K562 (cell line): Measurements from ENCODE around the gene RCOR3. TPM values are rescaled to one million over a fixed set of nuclear protein-coding genes. Genes with fewer than 3 reads are reported as not detected.
"Not testable (repeated sequence)": the region's sequence is repeated elsewhere in the genome, so short reads cannot be mapped to it uniquely, and the experiment has no call there.

Experiments
- ATAC-seq: fragments of 200-7000 bp; cut with Tn5 transposase; 3 replicates; pipeline ENCODE4 v1.9.1; 2020; ENCODE audit warnings: moderate library complexity
- BruUV-seq: library from RNA; stranded (reverse); fragments of 400-500 nt; replicated peaks from 2 replicates; lab custom pipeline; 2021; lab: Mats Ljungman, UMichigan
- CTCF ChIA-PET: fragments of 300-600 bp; formaldehyde crosslinking; extraction: SDS; loops from one replicate; lab custom pipeline; 2021; ENCODE audit warnings: low intra/inter-chr PET ratio; lab: Yijun Ruan, JAX
- POLR2A ChIA-PET: fragments of 300-600, 350-650 bp; sonication (Branson Sonifier 250); formaldehyde crosslinking; extraction: SDS; loops from one replicate; lab custom pipeline; 2021; ENCODE audit warnings: antibody characterized with exemption, inconsistent platforms; lab: Yijun Ruan, JAX
- DNase-seq, 4 experiments: peaks; one replicate each; pipeline versions ENCODE4 v3.0.0 to v3.0.0-alpha.2; 2011 to 2018; ENCODE audit warnings: low spot score in 3 of 4, mixed read lengths in 3 of 4; ENCODE audit errors: extremely low read depth in 1 of 4
- FAIRE-seq: peaks from 2 replicates; lab custom pipeline; 2011; peaks lifted over from hg19 to GRCh38; lab: Jason Lieb, UNC
- H2AFZ ChIP-seq: 2 replicates; pipeline ENCODE4 v1.6.0; 2011; ENCODE audit warnings: low read depth, low read length, control low read depth, inconsistent platforms
- H3K27ac ChIP-seq: fragments of 200-600 bp; 3 replicates; pipeline ENCODE4 v1.8.0; 2011; ENCODE audit warnings: low read depth, mild to moderate bottlenecking, control low read depth, inconsistent platforms, low read length, moderate library complexity, mixed read lengths; ENCODE audit errors: extremely low read depth
- H3K27me3 ChIP-seq, 2 experiments: fragments of 300-600 bp in 1 of 2; 2 replicates in 1 of 2; 3 replicates in 1 of 2; pipeline versions ENCODE4 v1.6.0 to v1.8.0; 2011; ENCODE audit warnings: inconsistent platforms in 2 of 2, low read length in 2 of 2, mild to moderate bottlenecking in 1 of 2, mixed read lengths in 1 of 2, moderate library complexity in 1 of 2; ENCODE audit not compliant: control insufficient read depth in 2 of 2, insufficient read depth in 2 of 2
- H3K36me3 ChIP-seq: fragments of 300-600 bp; 3 replicates; pipeline ENCODE4 v1.8.0; 2011; ENCODE audit warnings: mild to moderate bottlenecking, low read length, inconsistent platforms; ENCODE audit not compliant: control insufficient read depth, insufficient read depth
- H3K4me1 ChIP-seq, 2 experiments: fragments of 200-600 bp in 1 of 2; replicated peaks in 1 of 2; 2 replicates in 1 of 2; 3 replicates in 1 of 2; pipeline versions ENCODE4 v1.5.1 to v1.8.0; 2011; ENCODE audit warnings: inconsistent platforms in 2 of 2, low read length in 2 of 2, mild to moderate bottlenecking in 1 of 2, mixed read lengths in 1 of 2, moderate library complexity in 1 of 2; ENCODE audit not compliant: control insufficient read depth in 2 of 2, insufficient read depth in 2 of 2
- H3K4me2 ChIP-seq: 2 replicates; pipeline ENCODE4 v1.6.1; 2011; ENCODE audit warnings: low read length, control low read depth, inconsistent platforms, mixed read lengths; ENCODE audit not compliant: insufficient read depth
- H3K4me3 ChIP-seq: fragments of 200-600 bp; sonication (generic), shearing (Covaris generic); 2 replicates; pipeline ENCODE4 v1.5.1; 2016; ENCODE audit warnings: control low read depth, inconsistent platforms
- H3K79me2 ChIP-seq: fragments of 200-600 bp; 3 replicates; pipeline ENCODE4 v1.8.0; 2011; ENCODE audit warnings: low read length, inconsistent platforms; ENCODE audit not compliant: control insufficient read depth, insufficient read depth
- H3K9ac ChIP-seq, 2 experiments: 2 replicates each; pipeline versions ENCODE4 v1.6.0 to v1.6.1; 2011; ENCODE audit warnings: low read depth in 2 of 2, low read length in 2 of 2, control low read depth in 1 of 2, inconsistent platforms in 1 of 2, mild to moderate bottlenecking in 1 of 2, mixed read lengths in 1 of 2; ENCODE audit not compliant: insufficient read depth in 1 of 2
- H3K9me1 ChIP-seq: one replicate; pipeline ENCODE4 v1.6.0; 2011; ENCODE audit warnings: inconsistent platforms, mild to moderate bottlenecking, low read length, moderate library complexity; ENCODE audit not compliant: control insufficient read depth, insufficient read depth
- H3K9me3 ChIP-seq: replicated peaks from 2 replicates; pipeline ENCODE4 v1.5.1; 2011; ENCODE audit warnings: low read depth, low read length, inconsistent platforms; ENCODE audit not compliant: control insufficient read depth, insufficient read depth
- H4K20me1 ChIP-seq: replicated peaks from 2 replicates; pipeline ENCODE4 v1.6.1; 2011; ENCODE audit warnings: low read length, inconsistent platforms, mixed read lengths; ENCODE audit not compliant: control insufficient read depth, insufficient read depth
- ADNP ChIP-seq: fragments of 200-800 bp; sonication (Bioruptor generic); IDR thresholded peaks from 2 replicates; pipeline ENCODE4 v1.6.1; 2016; ENCODE audit warnings: missing genetic modification characterization, missing compliant biosample characterization
- ARID1B ChIP-seq: fragments of 450-650 bp; IDR thresholded peaks from 2 replicates; pipeline ENCODE4 v1.6.1; 2016; ENCODE audit warnings: antibody characterized with exemption, mild to moderate bottlenecking, inconsistent platforms
- CC2D1A ChIP-seq: fragments of 450-650 bp; IDR thresholded peaks from 2 replicates; pipeline ENCODE4 v1.6.1; 2017; ENCODE audit warnings: mild to moderate bottlenecking
- CHD2 ChIP-seq: IDR thresholded peaks from 2 replicates; pipeline ENCODE4 v1.6.1; 2011; ENCODE audit warnings: low read depth, low read length
- FOXM1 ChIP-seq, 2 experiments: fragments of 450-650 bp in 1 of 2; sonication (generic) in 1 of 2; formaldehyde crosslinking in 1 of 2; IDR thresholded peaks; 2 replicates each; pipeline versions ENCODE4 v1.6.1 to v1.9.0; 2017 to 2022; ENCODE audit warnings: low read depth in 2 of 2, mild to moderate bottlenecking in 2 of 2, missing genetic modification reagents in 1 of 2, moderate library complexity in 1 of 2
- HDAC2 ChIP-seq: fragments of 450-650 bp; IDR thresholded peaks from 2 replicates; pipeline ENCODE4 v1.6.1; 2016; ENCODE audit warnings: mild to moderate bottlenecking
- JUN ChIP-seq, 2 experiments: sonication (generic) in 1 of 2; formaldehyde crosslinking in 1 of 2; IDR thresholded peaks; 2 replicates each; pipeline versions ENCODE4 v1.6.1 to v1.8.0; 2012 to 2022; ENCODE audit warnings: borderline replicate concordance in 2 of 2, mild to moderate bottlenecking in 2 of 2, improper control_type of control experiment in 1 of 2, low read depth in 1 of 2, low read length in 1 of 2, missing genetic modification reagents in 1 of 2
- KLF16 ChIP-seq: IDR thresholded peaks from 2 replicates; pipeline ENCODE4 v1.6.1; 2016; ENCODE audit warnings: antibody characterized with exemption
- MLLT1 ChIP-seq, 2 experiments: fragments of 450-650 bp; IDR thresholded peaks; 2 replicates each; pipeline ENCODE4 v1.6.1; 2016
- MTA2 ChIP-seq: fragments of 450-650 bp; IDR thresholded peaks from 2 replicates; pipeline ENCODE4 v1.6.1; 2016; ENCODE audit warnings: low read depth
- POLR2AphosphoS5 ChIP-seq: IDR thresholded peaks from 2 replicates; pipeline ENCODE4 v1.6.1; 2011; ENCODE audit warnings: mild to moderate bottlenecking, low read depth, low read length, moderate library complexity; ENCODE audit not compliant: control insufficient read depth, insufficient read depth
- RCOR1 ChIP-seq, 2 experiments: IDR thresholded peaks; 2 replicates each; pipeline ENCODE4 v1.6.1; 2012; ENCODE audit warnings: low read depth in 2 of 2, low read length in 2 of 2, borderline replicate concordance in 1 of 2, improper control_type of control experiment in 1 of 2
- SOX6 ChIP-seq: fragments of 450-650 bp; IDR thresholded peaks from 2 replicates; pipeline ENCODE4 v1.6.1; 2014; ENCODE audit warnings: mild to moderate bottlenecking
- STAT5A ChIP-seq: IDR thresholded peaks from 2 replicates; pipeline ENCODE4 v1.6.1; 2012; ENCODE audit warnings: low read length, inconsistent platforms, borderline replicate concordance
- ZMIZ1 ChIP-seq, 2 experiments: fragments of 150-350 bp in 1 of 2; IDR thresholded peaks; 2 replicates each; pipeline ENCODE4 v1.6.1; 2012 to 2016; ENCODE audit warnings: low read depth in 2 of 2, low read length in 2 of 2, mild to moderate bottlenecking in 1 of 2, moderate library complexity in 1 of 2
- ZNF384 ChIP-seq: IDR thresholded peaks from 2 replicates; pipeline ENCODE4 v1.6.1; 2012; ENCODE audit warnings: low read depth, low read length, improper control_type of control experiment
- ZNF589 ChIP-seq: fragments of 200-800 bp; sonication (Bioruptor generic); IDR thresholded peaks from 2 replicates; pipeline ENCODE4 v1.6.1; 2016; ENCODE audit warnings: low read depth, missing genetic modification characterization, missing compliant biosample characterization
- WGBS: fragments of 100-300 bp; shearing (Covaris generic); methylation state at CpG from one replicate; pipeline ENCODE4 v1.1.6; 2016; ENCODE audit warnings: low coverage, mixed read lengths; ENCODE audit not compliant: insufficient coverage; ENCODE audit errors: missing lambda C conversion rate; 5-methylcytosine and 5-hydroxymethylcytosine counted together
- in situ Hi-C: fragments of 300-500 bp; cut with MboI; formaldehyde crosslinking; loops from 4 replicates; pipeline ENCODE4 v1.15.0; 2018; ENCODE audit warnings: inconsistent platforms, mixed read lengths
- intact Hi-C: fragments of 100-400 bp; cut with micrococcal nuclease; formaldehyde crosslinking; loops from 2 replicates; pipeline ENCODE4 v1.14.2; 2022
- polyA plus RNA-seq, 8 experiments: library from polyadenylated mRNA; depleted of rRNA in 4 of 8; stranded (reverse) in 5 of 8; unstranded in 3 of 8; fragments of >200 nt; fragmentation: Nextera tagmentation in 2 of 8; fragmentation: Illumina TruSeq in 1 of 8; extraction: Ambion mirVana in 2 of 8; extraction: Trizol in 1 of 8; gene quantifications; 2 replicates each; pipeline versions ENCODE4 v1.2.1 to v1.2.3, GENCODE V29; 2011 to 2014; ENCODE audit warnings: inconsistent platforms in 1 of 8, missing spikeins in 1 of 8
- total RNA-seq, 7 experiments: library from RNA; depleted of rRNA in 6 of 7; stranded (reverse); fragments of >200 nt in 6 of 7; fragmentation: Illumina TruSeq in 2 of 7; extraction: Trizol in 2 of 7; gene quantifications; 2 replicates each; pipeline versions ENCODE4 v1.2.1 to v1.2.3, GENCODE V29; 2011 to 2021; ENCODE audit warnings: low replicate concordance in 1 of 7

The RCOR3 gene
- total and polyA plus RNA-seq, 9 of the 15 experiments (the other 6 are each of a cell fraction or from before 2014, with no cell fraction given) = 9.7 to 42.7 (median 29.5) TPM

- H3K4me3 ChIP-seq; H2AFZ ChIP-seq; H3K79me2 ChIP-seq; H3K36me3 ChIP-seq; H3K27me3 ChIP-seq; H3K4me2 ChIP-seq; BruUV-seq; H3K9me3 ChIP-seq; H3K27ac ChIP-seq; H3K9me1 ChIP-seq; H4K20me1 ChIP-seq; H3K9ac ChIP-seq; TF ChIP-seq FOXM1 (CRISPR knock-in tag; IDR thresholded peaks at IDR 0.05; ENCODE audit: low read depth); JUN (CRISPR knock-in tag; IDR thresholded peaks at IDR 0.05; ENCODE audit: borderline replicate concordance): not testable (repeated sequence)
- 2% methylated on average over 7 of the region's 7 CpGs for WGBS
- ATAC-seq (peak; percentile 66), FAIRE-seq (peak; percentile 55), DNase-seq (peak in 1 of 4 experiments; percentile 83)
- H3K4me1 ChIP-seq = peaks cover 10 to 13% of the 10 kb centered on the region in 2 experiments; a peak in 4 of 5 replicates
- intact Hi-C loops (loop anchor here (2.0 kb wide), 2 partner anchors 31 to 61 kb away; no protein-coding TSS in a partner anchor), in situ Hi-C loops (loop anchor here (5.0 to 10.0 kb wide), 2 partner anchors 151 to 333 kb away; no protein-coding TSS in a partner anchor)
- CTCF ChIA-PET = interaction anchor here (0.5 kb wide), 1 partner anchor 62 kb away, joined by 3 read pairs; the partner anchor contains the start of gene RCOR3
- POLR2A ChIA-PET = interaction anchor here (0.6 to 1.6 kb wide), 4 partner anchors 12 to 148 kb away, joined by 3 to 4 read pairs (median 4); no protein-coding TSS in a partner anchor
- peak in 1 of 2 experiments; percentile 39; a peak in 1 of 4 replicates for TF ChIP-seq ZMIZ1 (IDR thresholded peaks at IDR 0.05; ENCODE audit: low read depth in 2 of 2, low read length in 2 of 2)
- peak; percentile 94 for TF ChIP-seq ARID1B
- peak; percentile 85 for TF ChIP-seq MTA2
- TF ChIP-seq ADNP (tag) = peak; percentile 67
- peak; percentile 70 for TF ChIP-seq ZNF384
- peak; percentile 0; the same call in 1 of the 2 replicates for TF ChIP-seq CHD2
- peak; percentile 47; the same call in 1 of the 2 replicates for TF ChIP-seq FOXM1 (IDR thresholded peaks at IDR 0.05; ENCODE audit: low read depth)
- peak; percentile 59 to 92; a peak in 3 of 4 replicates for TF ChIP-seq RCOR1 (IDR thresholded peaks at IDR 0.05; ENCODE audit: borderline replicate concordance in 1 of 2, low read depth in 2 of 2, low read length in 2 of 2)
- TF ChIP-seq JUN (IDR thresholded peaks at IDR 0.05; ENCODE audit: borderline replicate concordance, low read depth, low read length) = 0 out of 2 replicates have a peak, but pooled peaks have one; percentile 6
- TF ChIP-seq CC2D1A = peak; percentile 74; the same call in 1 of the 2 replicates
- TF ChIP-seq STAT5A = peak; percentile 67; the same call in 1 of the 2 replicates
- peak; percentile 69; the same call in 1 of the 2 replicates for TF ChIP-seq POLR2AphosphoS5
- peak in 1 of 2 experiments; percentile 77; a peak in 2 of 4 replicates for TF ChIP-seq MLLT1 (IDR thresholded peaks at IDR 0.05)
- TF ChIP-seq SOX6 = peak; percentile 27; the same call in 1 of the 2 replicates
- peak; percentile 84; the same call in 1 of the 2 replicates for TF ChIP-seq HDAC2
- 0 out of 2 replicates have a peak, but pooled peaks have one; percentile 22 for TF ChIP-seq ZNF589
- TF ChIP-seq KLF16 = peak; percentile 56; the same call in 1 of the 2 replicates
Observed at GRCh38 chr1:211321646-211322045, 62.5 kb downstream of the RCOR3 start.
